ENCODE data around the gene BCL6.

- no peak for TF ChIP-seq CSDC2 (CRISPR knock-in tag; IDR thresholded peaks at IDR 0.05)
- no peak for TF ChIP-seq TOX (CRISPR knock-in tag; IDR thresholded peaks at IDR 0.05; ENCODE audit: borderline replicate concordance)
- no peak for TF ChIP-seq CSRNP3 (CRISPR knock-in tag; IDR thresholded peaks at IDR 0.05)
- TF ChIP-seq, protein P1, sequence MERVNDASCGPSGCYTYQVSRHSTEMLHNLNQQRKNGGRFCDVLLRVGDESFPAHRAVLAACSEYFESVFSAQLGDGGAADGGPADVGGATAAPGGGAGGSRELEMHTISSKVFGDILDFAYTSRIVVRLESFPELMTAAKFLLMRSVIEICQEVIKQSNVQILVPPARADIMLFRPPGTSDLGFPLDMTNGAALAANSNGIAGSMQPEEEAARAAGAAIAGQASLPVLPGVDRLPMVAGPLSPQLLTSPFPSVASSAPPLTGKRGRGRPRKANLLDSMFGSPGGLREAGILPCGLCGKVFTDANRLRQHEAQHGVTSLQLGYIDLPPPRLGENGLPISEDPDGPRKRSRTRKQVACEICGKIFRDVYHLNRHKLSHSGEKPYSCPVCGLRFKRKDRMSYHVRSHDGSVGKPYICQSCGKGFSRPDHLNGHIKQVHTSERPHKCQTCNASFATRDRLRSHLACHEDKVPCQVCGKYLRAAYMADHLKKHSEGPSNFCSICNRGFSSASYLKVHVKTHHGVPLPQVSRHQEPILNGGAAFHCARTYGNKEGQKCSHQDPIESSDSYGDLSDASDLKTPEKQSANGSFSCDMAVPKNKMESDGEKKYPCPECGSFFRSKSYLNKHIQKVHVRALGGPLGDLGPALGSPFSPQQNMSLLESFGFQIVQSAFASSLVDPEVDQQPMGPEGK (CRISPR knock-in tag; IDR thresholded peaks at IDR 0.05; ENCODE audit: borderline replicate concordance), result no peak
- no peak for TF ChIP-seq ZNF8 (CRISPR knock-in tag; IDR thresholded peaks at IDR 0.05)
- no peak for TF ChIP-seq RARB (CRISPR knock-in tag; IDR thresholded peaks at IDR 0.05)
Observed at GRCh38 chr3:187705164-187705563, 40.1 kb downstream of the BCL6 start.
